Liver (tissue), 3 donors: ENCODE measurements around the gene ABCA13.

Experiments used
- ATF3 ChIP-seq: IDR thresholded peaks from 2 replicates; pipeline ENCODE4 v1.6.1; 2016; ENCODE audit warnings: antibody characterized with exemption
- CTCF ChIP-seq: fragments of 150-350 bp; IDR thresholded peaks from 2 replicates; pipeline ENCODE4 v1.5.1; 2017; ENCODE audit warnings: improper control_type of control experiment, low read depth, low read length; ENCODE audit not compliant: missing input control
- EGR1 ChIP-seq, 2 donors: IDR thresholded peaks; 2 replicates each; pipeline ENCODE4 v1.6.1; 2016 to 2018; ENCODE audit warnings: antibody characterized with exemption in 2 of 2, low read depth in 2 of 2
- FOXA1 ChIP-seq: IDR thresholded peaks from 2 replicates; pipeline ENCODE4 v1.6.1; 2016; ENCODE audit warnings: antibody characterized with exemption
- GABPA ChIP-seq, 2 donors: IDR thresholded peaks in 1 of 2; conservative IDR thresholded peaks in 1 of 2; 2 replicates each; pipeline ENCODE4 v1.6.1; 2016; ENCODE audit warnings: antibody characterized with exemption in 2 of 2, mild to moderate bottlenecking in 1 of 2, moderate library complexity in 1 of 2
- HNF4A ChIP-seq, 2 donors: conservative IDR thresholded peaks; 2 replicates each; pipeline ENCODE4 v1.6.1; 2016; ENCODE audit warnings: antibody characterized with exemption in 2 of 2, mild to moderate bottlenecking in 2 of 2
- JUND ChIP-seq, 2 donors: IDR thresholded peaks; 2 replicates each; pipeline ENCODE4 v1.6.1; 2016; ENCODE audit warnings: antibody characterized with exemption in 2 of 2
- MAX ChIP-seq: IDR thresholded peaks from 2 replicates; pipeline ENCODE4 v1.6.1; 2016; ENCODE audit warnings: antibody characterized with exemption
- NR2F2 ChIP-seq: IDR thresholded peaks from 2 replicates; pipeline ENCODE4 v1.6.1; 2016; ENCODE audit warnings: antibody characterized with exemption
- RAD21 ChIP-seq, 2 donors: IDR thresholded peaks; 2 replicates each; pipeline ENCODE4 v1.6.1; 2016; ENCODE audit warnings: antibody characterized with exemption in 2 of 2, mild to moderate bottlenecking in 2 of 2
- REST ChIP-seq: IDR thresholded peaks from 2 replicates; pipeline ENCODE4 v1.6.1; 2016; ENCODE audit warnings: antibody characterized with exemption, mild to moderate bottlenecking
- TAF1 ChIP-seq: conservative IDR thresholded peaks from 2 replicates; pipeline ENCODE4 v1.6.1; 2016; ENCODE audit warnings: antibody characterized with exemption, mild to moderate bottlenecking
- YY1 ChIP-seq: IDR thresholded peaks from 2 replicates; pipeline ENCODE4 v1.6.1; 2016; ENCODE audit warnings: antibody characterized with exemption, mild to moderate bottlenecking
- ZBTB33 ChIP-seq: IDR thresholded peaks from 2 replicates; pipeline ENCODE4 v1.6.1; 2016; ENCODE audit warnings: antibody characterized with exemption
- donor health status: healthy.
- donor health status: healthy.

- TF ChIP-seq CTCF (no peak), YY1 (no peak), TAF1 (no peak), REST (no peak), EGR1 (IDR thresholded peaks at IDR 0.05; ENCODE audit: low read depth in 2 of 2) (no peak), ZBTB33 (no peak), MAX (no peak), ATF3 (no peak), JUND (IDR thresholded peaks at IDR 0.05) (no peak), NR2F2 (no peak), GABPA (IDR thresholded peaks at IDR 0.05 in 1 of 2, conservative IDR thresholded peaks at IDR 0.05 in 1 of 2) (no peak), FOXA1 (no peak), HNF4A (conservative IDR thresholded peaks at IDR 0.05) (no peak), RAD21 (IDR thresholded peaks at IDR 0.05) (no peak)
Measured at GRCh38 chr7:48252995-48253394, 81.7 kb downstream of the ABCA13 start.
